Natural killer cell (primary cell): ENCODE data around the gene TMEM181. TPM values are rescaled to one million over a fixed set of nuclear protein-coding genes. Genes with fewer than 3 reads are reported as not detected.

Experiments used
- ATAC-seq, 3 donors: fragments of 150-1000 bp in 2 of 3; fragments of 200-7000 bp in 1 of 3; cut with Tn5 transposase; 1 replicate in 1 of 3; 2 replicates in 2 of 3; pipeline ENCODE4 v1.10.0; 2021; ENCODE audit warnings: mild to moderate bottlenecking in 2 of 3, moderate library complexity in 2 of 3
- DNase-seq, 2 donors: peaks; one replicate each; pipeline versions ENCODE4 v3.0.0 to v3.0.0-alpha.2; 2013 to 2021; ENCODE audit warnings: mixed read lengths in 1 of 2
- H3K27ac ChIP-seq: one replicate; pipeline ENCODE4 v1.5.1; 2013; ENCODE audit warnings: mild to moderate bottlenecking, low read length
- H3K27me3 ChIP-seq: one replicate; pipeline ENCODE4 v1.6.1; 2013; ENCODE audit warnings: low read length; ENCODE audit not compliant: control insufficient read depth, insufficient read depth
- H3K36me3 ChIP-seq: one replicate; pipeline ENCODE4 v1.6.1; 2013; ENCODE audit warnings: low read length; ENCODE audit not compliant: control insufficient read depth, insufficient read depth
- H3K4me1 ChIP-seq: one replicate; pipeline ENCODE4 v1.6.1; 2013; ENCODE audit warnings: low read length; ENCODE audit not compliant: control insufficient read depth, insufficient read depth
- H3K4me3 ChIP-seq: one replicate; pipeline ENCODE4 v1.5.1; 2013; ENCODE audit warnings: low read length
- H3K9me3 ChIP-seq: one replicate; pipeline ENCODE4 v1.6.1; 2013; ENCODE audit warnings: low read length; ENCODE audit not compliant: control insufficient read depth, insufficient read depth
- H3K27ac Mint-ChIP-seq, 2 donors: one replicate each; pipeline ENCODE4 v1.8.0; 2022; ENCODE audit warnings: mild to moderate bottlenecking in 2 of 2, mixed read lengths in 2 of 2, moderate library complexity in 1 of 2
- H3K27me3 Mint-ChIP-seq, 2 donors: one replicate each; pipeline ENCODE4 v1.8.0; 2022; ENCODE audit warnings: low read depth in 2 of 2, mixed read lengths in 2 of 2
- H3K36me3 Mint-ChIP-seq: one replicate; pipeline ENCODE4 v1.8.0; 2022; ENCODE audit warnings: mixed read lengths
- H3K4me1 Mint-ChIP-seq, 2 donors: one replicate each; pipeline ENCODE4 v1.8.0; 2022; ENCODE audit warnings: mixed read lengths in 2 of 2
- H3K4me3 Mint-ChIP-seq: one replicate; pipeline ENCODE4 v1.8.0; 2022; ENCODE audit warnings: mild to moderate bottlenecking, moderate library complexity, mixed read lengths
- H3K9me3 Mint-ChIP-seq, 2 donors: one replicate each; pipeline ENCODE4 v1.8.0; 2022; ENCODE audit warnings: mixed read lengths in 2 of 2
- WGBS: methylation state at CpG from one replicate; pipeline ENCODE4 v1.1.7; 2013; ENCODE audit warnings: missing lambda C conversion rate; ENCODE audit not compliant: insufficient coverage; 5-methylcytosine and 5-hydroxymethylcytosine counted together
- intact Hi-C: fragments of 100-400 bp; cut with micrococcal nuclease; formaldehyde crosslinking; loops from one replicate; pipeline ENCODE4 v1.14.2; 2022
- total RNA-seq, 4 donors: library from RNA; stranded (reverse); fragments of 120-200 nt in 1 of 4; gene quantifications; one replicate each; pipeline versions ENCODE4 v1.2.3 to v1.2.4, GENCODE V29; 2013 to 2022
- TF ChIP-seq, protein P1 (sequence below): fragments of 200-600 bp; IDR thresholded peaks from one replicate; pipeline ENCODE4 v1.8.0; 2022; ENCODE audit warnings: antibody characterized with exemption

TMEM181 gene
- total RNA-seq, 3 donors from 2014 or later (not counting 1 experiment from before 2014, with no cell fraction given), result 44.8 to 60.9 (median 45.0) TPM

DNA sequence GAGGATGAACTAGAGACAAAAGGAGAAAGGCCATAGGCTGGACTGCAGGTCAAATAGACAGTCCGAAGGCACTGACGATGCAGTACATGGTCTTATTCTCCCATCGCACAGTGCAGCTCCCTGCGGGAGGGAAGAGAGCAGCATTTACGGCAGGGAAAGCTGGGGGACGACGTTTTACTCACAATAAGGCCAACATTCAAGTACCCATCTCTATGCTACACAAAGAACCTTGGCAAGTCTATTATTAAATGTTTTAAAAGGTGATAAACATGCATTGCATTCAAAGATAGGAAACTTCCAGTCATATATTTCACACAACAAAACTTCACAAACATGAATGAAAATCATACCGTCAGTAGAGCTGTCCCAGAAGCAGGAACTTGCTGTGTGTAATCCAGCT, 76.9 kb downstream of the TMEM181 start:
- ATAC-seq (no peak), DNase-seq (no peak)
- no peak overlapping the region for H3K4me3 ChIP-seq
- TF ChIP-seq, protein P1, sequence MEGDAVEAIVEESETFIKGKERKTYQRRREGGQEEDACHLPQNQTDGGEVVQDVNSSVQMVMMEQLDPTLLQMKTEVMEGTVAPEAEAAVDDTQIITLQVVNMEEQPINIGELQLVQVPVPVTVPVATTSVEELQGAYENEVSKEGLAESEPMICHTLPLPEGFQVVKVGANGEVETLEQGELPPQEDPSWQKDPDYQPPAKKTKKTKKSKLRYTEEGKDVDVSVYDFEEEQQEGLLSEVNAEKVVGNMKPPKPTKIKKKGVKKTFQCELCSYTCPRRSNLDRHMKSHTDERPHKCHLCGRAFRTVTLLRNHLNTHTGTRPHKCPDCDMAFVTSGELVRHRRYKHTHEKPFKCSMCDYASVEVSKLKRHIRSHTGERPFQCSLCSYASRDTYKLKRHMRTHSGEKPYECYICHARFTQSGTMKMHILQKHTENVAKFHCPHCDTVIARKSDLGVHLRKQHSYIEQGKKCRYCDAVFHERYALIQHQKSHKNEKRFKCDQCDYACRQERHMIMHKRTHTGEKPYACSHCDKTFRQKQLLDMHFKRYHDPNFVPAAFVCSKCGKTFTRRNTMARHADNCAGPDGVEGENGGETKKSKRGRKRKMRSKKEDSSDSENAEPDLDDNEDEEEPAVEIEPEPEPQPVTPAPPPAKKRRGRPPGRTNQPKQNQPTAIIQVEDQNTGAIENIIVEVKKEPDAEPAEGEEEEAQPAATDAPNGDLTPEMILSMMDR, result no peak
- H3K27me3 ChIP-seq, result no peaks in the 10 kb centered on the region
- Mint-ChIP-seq H3K27me3 (no peaks in the 10 kb centered on the region), H3K4me1 (peaks cover 63 to 69% of the 10 kb centered on the region in 2 donors), H3K27ac (peak overlapping the region; percentile 80 to 91), H3K4me3 (no peak overlapping the region), H3K36me3 (peaks cover 27% of the 10 kb centered on the region), H3K9me3 (no peaks in the 10 kb centered on the region)
- peaks cover 60% of the 10 kb centered on the region for H3K36me3 ChIP-seq
- no peaks in the 10 kb centered on the region for H3K9me3 ChIP-seq
- intact Hi-C loops, result no loop called here
- no peak overlapping the region for H3K27ac ChIP-seq
- H3K4me1 ChIP-seq, result peaks cover 46% of the 10 kb centered on the region
- 98% methylated on average over 5 of the region's 8 CpGs for WGBS

DNA sequence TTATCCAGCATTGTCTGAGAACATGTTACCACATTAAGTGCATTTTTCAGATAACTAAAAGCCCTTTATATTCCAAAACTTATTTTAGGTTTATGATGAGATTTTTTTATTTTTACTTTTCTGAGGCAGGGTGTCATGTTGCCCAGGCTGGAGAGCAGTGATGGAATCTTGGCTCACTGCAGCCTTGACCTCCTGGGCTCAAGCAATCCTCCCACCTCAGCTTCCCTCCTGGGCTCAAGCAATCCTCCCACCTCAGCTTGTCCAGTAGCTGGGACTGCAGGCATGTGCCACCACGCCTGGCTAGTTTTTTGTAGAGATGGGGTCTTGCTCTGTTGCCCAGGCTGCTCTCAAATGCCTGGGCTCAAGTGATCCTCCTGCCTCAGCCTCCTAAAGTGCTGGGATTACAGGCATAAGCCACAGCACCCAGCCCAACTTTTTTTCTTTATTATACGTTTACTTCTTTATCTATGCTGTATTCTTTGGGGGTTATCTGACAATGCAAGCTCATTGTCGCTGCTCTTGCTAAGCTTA, 78.5 kb downstream of the TMEM181 start:
- peak overlapping the region; percentile 79 to 87 for H3K27ac Mint-ChIP-seq
- Histone ChIP-seq H3K4me3 (no peak overlapping the region), H3K27ac (no peak overlapping the region), H3K36me3 (peaks cover 62% of the 10 kb centered on the region), H3K9me3 (no peaks in the 10 kb centered on the region), H3K27me3 (no peaks in the 10 kb centered on the region), H3K4me1 (peaks cover 59% of the 10 kb centered on the region)
- peaks cover 75% of the 10 kb centered on the region in 2 donors for H3K4me1 Mint-ChIP-seq
- DNase-seq (no peak), ATAC-seq (no peak)
- TF ChIP-seq, protein P1, result no peak
- H3K4me3 Mint-ChIP-seq, result no peak overlapping the region
- H3K27me3 Mint-ChIP-seq, result no peaks in the 10 kb centered on the region
- H3K9me3 Mint-ChIP-seq, result no peaks in the 10 kb centered on the region
- 100% methylated on average over 2 of the region's 3 CpGs for WGBS
- peaks cover 27% of the 10 kb centered on the region for H3K36me3 Mint-ChIP-seq
- intact Hi-C loops, result no loop called here

GRCh38 chr6:158639056-158639455, 79.2 kb downstream of the TMEM181 start:
- ATAC-seq, result no peak
- no peaks in the 10 kb centered on the region for H3K27me3 Mint-ChIP-seq
- Histone ChIP-seq H3K9me3 (no peaks in the 10 kb centered on the region), H3K4me1 (peaks cover 62% of the 10 kb centered on the region), H3K27ac (peak overlapping the region; percentile 35), H3K4me3 (no peak overlapping the region), H3K36me3 (peaks cover 61% of the 10 kb centered on the region), H3K27me3 (no peaks in the 10 kb centered on the region)
- peak overlapping the region; percentile 79 to 87 for H3K27ac Mint-ChIP-seq
- H3K4me1 Mint-ChIP-seq, result peaks cover 80 to 81% of the 10 kb centered on the region in 2 donors
- TF ChIP-seq, protein P1, result no peak
- 90% methylated on average over 5 of the region's 5 CpGs for WGBS
- DNase-seq, result no peak
- no peaks in the 10 kb centered on the region for H3K9me3 Mint-ChIP-seq
- peak overlapping the region; percentile 33 for H3K4me3 Mint-ChIP-seq
- peaks cover 27% of the 10 kb centered on the region for H3K36me3 Mint-ChIP-seq
- intact Hi-C loops, result no loop called here

DNA sequence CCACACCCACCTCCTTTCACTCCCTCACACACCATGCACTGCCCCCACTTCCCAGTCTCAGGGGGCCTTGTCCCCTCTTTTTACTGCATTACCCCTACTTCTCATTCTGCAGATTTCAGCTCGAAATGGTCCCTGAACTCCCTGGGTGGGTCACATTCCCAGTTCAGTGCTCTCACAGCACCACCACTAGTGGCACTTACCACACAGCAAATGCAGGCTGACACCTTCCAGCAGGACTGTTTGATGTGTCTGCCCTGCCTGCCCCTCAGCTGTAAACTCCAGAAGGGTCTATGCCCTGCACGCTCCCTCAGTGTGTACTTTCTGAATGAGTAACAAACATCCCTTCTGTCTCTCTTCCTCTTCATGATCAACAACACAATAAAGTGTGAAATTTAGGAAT, 80.6 kb downstream of the TMEM181 start:
- Mint-ChIP-seq H3K27me3 (no peaks in the 10 kb centered on the region), H3K36me3 (peaks cover 27% of the 10 kb centered on the region), H3K4me1 (peaks cover 77 to 82% of the 10 kb centered on the region in 2 donors), H3K27ac (peak overlapping the region; percentile 79 to 87), H3K4me3 (peak overlapping the region; percentile 70), H3K9me3 (no peaks in the 10 kb centered on the region)
- DNase-seq (no peak), ATAC-seq (no peak)
- Histone ChIP-seq H3K36me3 (peaks cover 52% of the 10 kb centered on the region), H3K27ac (peak overlapping the region; percentile 8), H3K9me3 (no peaks in the 10 kb centered on the region), H3K27me3 (no peaks in the 10 kb centered on the region), H3K4me1 (peaks cover 64% of the 10 kb centered on the region), H3K4me3 (no peak overlapping the region)
- TF ChIP-seq, protein P1, result no peak
- intact Hi-C loops, result loop anchor here (5.0 kb wide), 1 partner anchor 348 kb away; no protein-coding TSS in a partner anchor
- WGBS, result 72% methylated on average over 1 of the region's 2 CpGs
